Stomach (tissue), 9 donors: ENCODE data around the gene QRICH1. TPM values are rescaled to one million over a fixed set of nuclear protein-coding genes. Genes with fewer than 3 reads are reported as not detected.

Source experiments
- DNase-seq, 2 donors: peaks; one replicate each; pipeline versions ENCODE4 v3.0.0 to v3.0.0-alpha.2; 2013 to 2019
- H3K27ac ChIP-seq, 5 donors: fragments of 200-600 bp in 4 of 5; sonication (generic) in 4 of 5; one replicate each; pipeline ENCODE4 v1.5.1; 2013 to 2019; ENCODE audit warnings: mild to moderate bottlenecking in 1 of 5, moderate library complexity in 1 of 5
- H3K27me3 ChIP-seq, 3 donors: fragments of 200-600 bp; sonication (generic); one replicate each; pipeline ENCODE4 v1.5.1; 2017 to 2019; ENCODE audit warnings: mixed run types in 1 of 3
- H3K36me3 ChIP-seq, 4 donors: fragments of 200-600 bp; sonication (generic); 1 replicate in 3 of 4; 2 replicates in 1 of 4; pipeline ENCODE4 v1.5.1; 2016 to 2019
- H3K4me1 ChIP-seq, 4 donors: fragments of 200-600 bp; sonication (generic); one replicate each; pipeline ENCODE4 v1.5.1; 2016 to 2019
- H3K4me3 ChIP-seq, 4 donors: fragments of 200-600 bp; sonication (generic) in 3 of 4; one replicate each; pipeline ENCODE4 v1.5.1; 2016 to 2019; ENCODE audit warnings: mild to moderate bottlenecking in 1 of 4
- H3K9me3 ChIP-seq, 4 donors: fragments of 200-600 bp; sonication (generic); one replicate each; pipeline ENCODE4 v1.5.1; 2016 to 2019
- CTCF ChIP-seq, 7 experiments: fragments of 450-650 bp in 4 of 7; fragments of 200-600 bp in 3 of 7; sonication (generic) in 3 of 7; IDR thresholded peaks; one replicate each; pipeline ENCODE4 v1.5.1; 2016 to 2019; ENCODE audit warnings: antibody characterized with exemption in 7 of 7, control low read depth in 2 of 7, mild to moderate bottlenecking in 1 of 7
- EP300 ChIP-seq: sonication (generic); formaldehyde crosslinking; IDR thresholded peaks from one replicate; pipeline ENCODE4 v1.6.1; 2017; ENCODE audit warnings: antibody characterized with exemption
- POLR2A ChIP-seq, 4 donors: fragments of 450-650 bp; IDR thresholded peaks; one replicate each; pipeline ENCODE4 v1.6.1; 2016; ENCODE audit warnings: antibody characterized with exemption in 4 of 4, control low read depth in 2 of 4, mild to moderate bottlenecking in 1 of 4, moderate library complexity in 1 of 4
- POLR2AphosphoS5 ChIP-seq, 3 donors: sonication (generic); formaldehyde crosslinking; IDR thresholded peaks; one replicate each; pipeline ENCODE4 v1.6.1; 2016; ENCODE audit warnings: antibody characterized with exemption in 3 of 3
- WGBS, 5 donors: extraction: QIAGEN DNeasy Blood & Tissue Kit in 3 of 5; methylation state at CpG; one replicate each; pipeline versions ENCODE4 v1.1.5 to v1.1.7; 2013 to 2018; 5-methylcytosine and 5-hydroxymethylcytosine counted together
- intact Hi-C: fragments of 100-400 bp; cut with DNase I; formaldehyde crosslinking; loops from one replicate; pipeline ENCODE4 v1.15.1; 2023; ENCODE audit warnings: low total_unique reads
- polyA plus RNA-seq, 3 donors: library from polyadenylated mRNA; stranded (reverse); fragments of 200-250 nt; gene quantifications; one replicate each; pipeline ENCODE4 v1.2.3, GENCODE V29; 2013
- total RNA-seq, 5 donors: library from RNA; depleted of rRNA; stranded (reverse); fragments of >200 nt; gene quantifications; one replicate each; pipeline versions ENCODE4 v1.1.0 to v1.2.3, GENCODE V29; 2014 to 2016
- donor health status: healthy with polysubstance abuse.
- donor health status: Bipolar disorder and iron deficiency.
- donor health status: healthy.

The QRICH1 gene
- total and polyA plus RNA-seq, 8 donors = 16.1 to 105 (median 38.8) TPM

GRCh38 chr3:49122022-49122421 is 28.2 kb upstream of the QRICH1 start:
- WGBS, 5 donors = 60 to 96% (median 95%) methylated on average over 1 to 12 of the region's 12 CpGs
- no peaks in the 10 kb centered on the region for H3K9me3 ChIP-seq
- H3K4me3 ChIP-seq = no peak overlapping the region
- H3K4me1 ChIP-seq = peaks cover 18 to 31% (median 27%) of the 10 kb centered on the region in 4 donors
- TF ChIP-seq EP300 (no peak), POLR2A (IDR thresholded peaks at IDR 0.05) (no peak)
- no peak for DNase-seq
- H3K27ac ChIP-seq = peak overlapping the region in 3 of 5 donors; percentile 87 to 98 (median 96)
- no peaks in the 10 kb centered on the region for H3K27me3 ChIP-seq
- H3K36me3 ChIP-seq = peaks cover 74 to 82% (median 79%) of the 10 kb centered on the region in 4 donors
- intact Hi-C loops = no loop called here

- peak overlapping the region; percentile 87 to 98 (median 96) for H3K27ac ChIP-seq
- H3K4me3 ChIP-seq = peak overlapping the region; percentile 62 to 100 (median 98)
- H3K27me3 ChIP-seq = no peaks in the 10 kb centered on the region
- TF ChIP-seq POLR2AphosphoS5 (IDR thresholded peaks at IDR 0.05) (no peak), CTCF (IDR thresholded peaks at IDR 0.05) (no peak), POLR2A (IDR thresholded peaks at IDR 0.05) (no peak), EP300 (no peak)
- no peak for DNase-seq
- no peaks in the 10 kb centered on the region for H3K9me3 ChIP-seq
- peaks cover 76 to 82% (median 80%) of the 10 kb centered on the region in 4 donors for H3K36me3 ChIP-seq
- 70 to 85% (median 78%) methylated on average over 15 to 17 of the region's 17 CpGs for WGBS, 5 donors
- H3K4me1 ChIP-seq = peaks cover 18 to 31% (median 27%) of the 10 kb centered on the region in 4 donors
- intact Hi-C loops = no loop called here
These were observed 27.4 kb upstream of the QRICH1 start for GRCh38 chr3:49121132-49121736.

GRCh38 chr3:49120438-49121131 is 26.7 kb upstream of the QRICH1 start, which contains the start of gene USP19:
TSS of gene USP19 (minus strand) at chr3:49120823. CDS start at chr3:49119145, 1,678 bp downstream.
- Histone ChIP-seq H3K9me3 (no peaks in the 10 kb centered on the region), H3K27ac (peak within 1 kb of the TSS; percentile 87 to 98 (median 96)), H3K4me1 (peaks cover 18 to 31% (median 27%) of the 10 kb centered on the region in 4 donors), H3K27me3 (no peaks in the 10 kb centered on the region), H3K36me3 (peaks cover 76 to 82% (median 80%) of the 10 kb centered on the region in 4 donors), H3K4me3 (peak within 1 kb of the TSS; percentile 62 to 100 (median 98))
- WGBS, 5 donors = 0 to 1% (median 1%) methylated on average over 7 to 70 of the region's 70 CpGs
- DNase-seq = peak; percentile 98 to 99
- TF ChIP-seq CTCF (IDR thresholded peaks at IDR 0.05) (peak in 1 of 7 experiments; percentile 5), POLR2A (IDR thresholded peaks at IDR 0.05) (peak in 2 of 4 donors; percentile 39 to 44), EP300 (no peak), POLR2AphosphoS5 (IDR thresholded peaks at IDR 0.05) (peak; percentile 89 to 99 (median 91))
- intact Hi-C loops = no loop called here

- H3K9me3 ChIP-seq = no peaks in the 10 kb centered on the region
- no peak for DNase-seq
- H3K4me1 ChIP-seq = peaks cover 18 to 31% (median 27%) of the 10 kb centered on the region in 4 donors
- intact Hi-C loops = no loop called here
- no peaks in the 10 kb centered on the region for H3K27me3 ChIP-seq
- peak overlapping the region; percentile 62 to 100 (median 98) for H3K4me3 ChIP-seq
- 0 to 1% (median 0%) methylated on average over 9 of the region's 9 CpGs; no CpG with 5 or more reads in 1 of the 5 donors for WGBS, 5 donors
- H3K36me3 ChIP-seq = peaks cover 76 to 82% (median 80%) of the 10 kb centered on the region in 4 donors
- TF ChIP-seq EP300 = no peak
- H3K27ac ChIP-seq = peak overlapping the region; percentile 87 to 98 (median 96)
These were observed 26.2 kb upstream of the QRICH1 start for GRCh38 chr3:49120096-49120437.

DNA sequence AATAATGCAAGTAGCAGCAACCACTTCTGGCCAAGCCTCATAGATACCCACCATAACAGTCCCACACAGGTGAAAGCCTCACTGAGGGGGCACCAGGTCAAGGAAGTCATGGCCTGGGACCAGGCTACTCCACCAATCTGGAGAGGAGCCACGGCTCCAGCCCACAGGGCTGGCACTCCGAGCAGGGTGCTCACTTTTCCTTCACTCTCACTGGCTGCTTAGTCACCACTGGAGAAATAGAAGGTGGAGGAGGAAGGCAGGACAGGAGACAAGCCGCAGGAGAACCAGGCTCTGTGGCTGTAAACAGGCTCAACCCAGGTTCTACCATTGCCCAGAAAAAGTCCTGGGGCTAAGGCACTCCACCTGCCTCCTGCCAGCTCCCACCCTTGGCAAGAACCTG is 25.6 kb upstream of the QRICH1 start:
- Histone ChIP-seq H3K4me3 (peak overlapping the region; percentile 62 to 100 (median 98)), H3K27ac (peak overlapping the region; percentile 87 to 98 (median 96)), H3K27me3 (no peaks in the 10 kb centered on the region), H3K4me1 (peaks cover 18 to 31% (median 27%) of the 10 kb centered on the region in 4 donors), H3K9me3 (no peaks in the 10 kb centered on the region), H3K36me3 (peaks cover 76 to 82% (median 80%) of the 10 kb centered on the region in 4 donors)
- TF ChIP-seq CTCF (IDR thresholded peaks at IDR 0.05) (no peak), POLR2AphosphoS5 (IDR thresholded peaks at IDR 0.05) (no peak), POLR2A (IDR thresholded peaks at IDR 0.05) (no peak), EP300 (no peak)
- DNase-seq = no peak
- intact Hi-C loops = no loop called here
- 17 to 43% (median 36%) methylated on average over 3 of the region's 3 CpGs for WGBS, 5 donors
